B cell (primary cell): ENCODE results near the gene APEX1. TPM values are rescaled to one million over a fixed set of nuclear protein-coding genes. Genes with fewer than 3 reads are reported as not detected.

Experiments
- ATAC-seq: fragments of 200-7000 bp; cut with Tn5 transposase; one replicate; pipeline ENCODE4 v1.10.0; 2021; ENCODE audit warnings: low read depth, mild to moderate bottlenecking, moderate number of reproducible peaks, moderate library complexity
- CTCF ChIA-PET: fragments of 350-600 bp; sonication (Branson Sonifier 250); formaldehyde crosslinking; loops from one replicate; lab custom pipeline; 2021; ENCODE audit warnings: antibody characterized with exemption, inconsistent platforms; lab: Charles Lee
- POLR2A ChIA-PET: fragments of 350-600 bp; sonication (Branson Sonifier 250); formaldehyde crosslinking; loops from one replicate; lab custom pipeline; 2021; ENCODE audit warnings: antibody characterized with exemption; lab: Charles Lee
- DNase-seq: peaks from one replicate; pipeline ENCODE4 v3.0.0; 2013
- H2AFZ ChIP-seq: 2 replicates; pipeline ENCODE4 v1.6.1; 2012; ENCODE audit warnings: mild to moderate bottlenecking, low read depth, low read length; ENCODE audit not compliant: insufficient read depth, poor library complexity, severe bottlenecking
- H3K27ac ChIP-seq, 2 donors: 1 replicate in 1 of 2; 2 replicates in 1 of 2; pipeline ENCODE4 v1.5.1; 2012 to 2013; ENCODE audit warnings: low read length in 2 of 2, mild to moderate bottlenecking in 2 of 2, moderate library complexity in 1 of 2
- H3K27me3 ChIP-seq, 4 experiments: fragments of 200-600 bp in 1 of 4; sonication (generic) in 1 of 4; replicated peaks in 1 of 4; 1 replicate in 2 of 4; 2 replicates in 2 of 4; pipeline versions ENCODE4 v1.6.1 to v1.7.0; 2013 to 2016; ENCODE audit warnings: low read length in 3 of 4, mild to moderate bottlenecking in 2 of 4, mixed read lengths in 1 of 4, moderate library complexity in 1 of 4; ENCODE audit not compliant: insufficient read depth in 4 of 4, control insufficient read depth in 3 of 4; ENCODE audit errors: control extremely low read depth in 1 of 4
- H3K36me3 ChIP-seq, 2 experiments: replicated peaks in 1 of 2; 1 replicate in 1 of 2; 2 replicates in 1 of 2; pipeline versions ENCODE4 v1.6.1 to v1.7.1; 2013; ENCODE audit warnings: low read length in 1 of 2; ENCODE audit not compliant: insufficient read depth in 2 of 2, control insufficient read depth in 1 of 2; ENCODE audit errors: control extremely low read depth in 1 of 2, extremely low read depth in 1 of 2
- H3K4me1 ChIP-seq, 2 donors: fragments of 200-600 bp in 1 of 2; sonication (generic) in 1 of 2; 1 replicate in 1 of 2; 2 replicates in 1 of 2; pipeline versions ENCODE4 v1.5.1 to v1.6.1; 2013 to 2017; ENCODE audit warnings: low read length in 2 of 2; ENCODE audit not compliant: control insufficient read depth in 2 of 2, insufficient read depth in 2 of 2
- H3K4me2 ChIP-seq: replicated peaks from 2 replicates; pipeline ENCODE3; 2012; ENCODE audit warnings: mild to moderate bottlenecking, low read depth, low read length; ENCODE audit not compliant: poor library complexity, severe bottlenecking
- H3K4me3 ChIP-seq, 5 experiments: fragments of 200-600 bp in 1 of 5; sonication (generic) in 1 of 5; 1 replicate in 3 of 5; 2 replicates in 2 of 5; pipeline versions ENCODE4 v1.5.1 to v1.7.0; 2011 to 2016; ENCODE audit warnings: low read length in 4 of 5, mild to moderate bottlenecking in 4 of 5, low read depth in 2 of 5, control low read depth in 1 of 5, moderate library complexity in 1 of 5; ENCODE audit not compliant: insufficient read depth in 1 of 5; ENCODE audit errors: control extremely low read depth in 1 of 5, extremely low read depth in 1 of 5
- H3K79me2 ChIP-seq: fragments of 200-600 bp; sonication (generic); one replicate; pipeline ENCODE4 v1.6.0; 2016; ENCODE audit warnings: low read length; ENCODE audit not compliant: control insufficient read depth, insufficient read depth
- H3K9ac ChIP-seq: fragments of 200-600 bp; sonication (generic); 2 replicates; pipeline ENCODE4 v1.6.1; 2017; ENCODE audit warnings: mild to moderate bottlenecking, low read length, moderate library complexity
- H3K9me3 ChIP-seq, 3 donors: one replicate each; pipeline versions ENCODE4 v1.6.1 to v1.7.1; 2013; ENCODE audit warnings: low read length in 2 of 3; ENCODE audit not compliant: control insufficient read depth in 2 of 3, insufficient read depth in 1 of 3; ENCODE audit errors: control extremely low read depth in 1 of 3
- H4K20me1 ChIP-seq: 2 replicates; pipeline ENCODE4 v1.6.0; 2012; ENCODE audit warnings: mild to moderate bottlenecking, low read length; ENCODE audit not compliant: insufficient read depth, control insufficient read depth, poor library complexity, severe bottlenecking
- H3K27ac Mint-ChIP-seq: one replicate; pipeline ENCODE4 v1.8.0; 2021; ENCODE audit warnings: mixed read lengths
- H3K27me3 Mint-ChIP-seq: one replicate; pipeline ENCODE4 v1.8.0; 2021; ENCODE audit warnings: mixed read lengths
- H3K4me1 Mint-ChIP-seq: one replicate; pipeline ENCODE4 v1.8.0; 2021; ENCODE audit warnings: mixed read lengths
- H3K4me3 Mint-ChIP-seq: one replicate; pipeline ENCODE4 v1.8.0; 2021; ENCODE audit warnings: mixed read lengths
- H3K9me3 Mint-ChIP-seq: one replicate; pipeline ENCODE4 v1.8.0; 2022; ENCODE audit warnings: mixed read lengths; ENCODE audit not compliant: insufficient read depth
- EZH2 ChIP-seq: IDR thresholded peaks from 2 replicates; pipeline ENCODE4 v1.6.1; 2012; ENCODE audit warnings: borderline replicate concordance, low read depth, mild to moderate bottlenecking, moderate library complexity, low read length; ENCODE audit not compliant: insufficient read depth, poor library complexity, severe bottlenecking
- WGBS: methylation state at CpG from one replicate; pipeline ENCODE4 v1.1.5; 2013; ENCODE audit warnings: missing lambda C conversion rate; ENCODE audit not compliant: insufficient coverage; 5-methylcytosine and 5-hydroxymethylcytosine counted together
- intact Hi-C: fragments of 100-400 bp; cut with micrococcal nuclease; formaldehyde crosslinking; loops from one replicate; pipeline ENCODE4 v1.10.0; 2022
- polyA plus RNA-seq: library from polyadenylated mRNA; depleted of rRNA; stranded (reverse); fragments of >200 nt; gene quantifications from 2 replicates; pipeline ENCODE4 v1.2.3, GENCODE V29; 2012
- total RNA-seq, 2 donors: library from RNA; stranded (reverse); fragments of 120-200 nt in 1 of 2; gene quantifications; 1 replicate in 1 of 2; 2 replicates in 1 of 2; pipeline versions ENCODE4 v1.2.3 to v1.2.4, GENCODE V29; 2013 to 2022
- TF ChIP-seq, protein P1 (sequence below): fragments of 200-600 bp; IDR thresholded peaks from one replicate; pipeline ENCODE4 v1.8.0; 2022; ENCODE audit warnings: antibody characterized with exemption, mild to moderate bottlenecking

Gene APEX1
- total and polyA plus RNA-seq, 2 donors (not counting 1 experiment from before 2014, with no cell fraction given), result 103 to 169 TPM

DNA sequence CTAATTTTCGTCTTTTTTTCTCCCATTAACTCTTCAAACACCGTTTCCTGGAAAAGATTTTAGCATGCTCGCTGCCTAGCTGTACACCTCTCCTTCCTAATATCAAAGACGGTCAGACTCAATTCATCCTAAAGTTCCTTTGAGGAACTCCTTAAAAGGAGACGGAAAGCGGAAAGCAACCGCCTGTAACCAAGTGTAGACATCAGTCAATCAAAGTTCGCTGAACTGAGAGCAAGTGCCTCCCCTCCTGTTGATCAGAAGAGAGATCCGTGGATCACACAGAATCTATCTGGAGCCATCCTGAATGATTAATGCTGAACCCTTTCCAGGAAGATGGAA, 41.3 kb upstream of the APEX1 start:
- H3K36me3 ChIP-seq, result peaks cover 0 to 10% of the 10 kb centered on the region in 2 experiments
- H3K27ac Mint-ChIP-seq, result peak overlapping the region; percentile 100
- POLR2A ChIA-PET, result interaction anchor here (0.7 to 2.2 kb wide), 6 partner anchors 10 to 267 kb away, joined by 3 to 14 read pairs (median 3); partner anchors contain the start of genes APEX1, OSGEP and PARP2
- TF ChIP-seq, protein P1, sequence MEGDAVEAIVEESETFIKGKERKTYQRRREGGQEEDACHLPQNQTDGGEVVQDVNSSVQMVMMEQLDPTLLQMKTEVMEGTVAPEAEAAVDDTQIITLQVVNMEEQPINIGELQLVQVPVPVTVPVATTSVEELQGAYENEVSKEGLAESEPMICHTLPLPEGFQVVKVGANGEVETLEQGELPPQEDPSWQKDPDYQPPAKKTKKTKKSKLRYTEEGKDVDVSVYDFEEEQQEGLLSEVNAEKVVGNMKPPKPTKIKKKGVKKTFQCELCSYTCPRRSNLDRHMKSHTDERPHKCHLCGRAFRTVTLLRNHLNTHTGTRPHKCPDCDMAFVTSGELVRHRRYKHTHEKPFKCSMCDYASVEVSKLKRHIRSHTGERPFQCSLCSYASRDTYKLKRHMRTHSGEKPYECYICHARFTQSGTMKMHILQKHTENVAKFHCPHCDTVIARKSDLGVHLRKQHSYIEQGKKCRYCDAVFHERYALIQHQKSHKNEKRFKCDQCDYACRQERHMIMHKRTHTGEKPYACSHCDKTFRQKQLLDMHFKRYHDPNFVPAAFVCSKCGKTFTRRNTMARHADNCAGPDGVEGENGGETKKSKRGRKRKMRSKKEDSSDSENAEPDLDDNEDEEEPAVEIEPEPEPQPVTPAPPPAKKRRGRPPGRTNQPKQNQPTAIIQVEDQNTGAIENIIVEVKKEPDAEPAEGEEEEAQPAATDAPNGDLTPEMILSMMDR, result no peak
- no peak for TF ChIP-seq EZH2
- no peaks in the 10 kb centered on the region for H3K9me3 ChIP-seq
- peaks cover 31 to 35% of the 10 kb centered on the region in 2 donors for H3K4me1 ChIP-seq
- H2AFZ ChIP-seq, result peak overlapping the region; percentile 89
- peak overlapping the region; percentile 79 for H3K9ac ChIP-seq
- intact Hi-C loops, result loop anchor here (1.0 to 2.0 kb wide), 6 partner anchors 42 to 267 kb away; partner anchors contain the start of genes APEX1, PARP2, PIP4P1 and PNP
- H3K79me2 ChIP-seq, result peaks cover 67% of the 10 kb centered on the region
- H3K27ac ChIP-seq, result peak overlapping the region; percentile 90 to 92
- peaks cover 48% of the 10 kb centered on the region for H3K4me1 Mint-ChIP-seq
- H4K20me1 ChIP-seq, result peaks cover 16% of the 10 kb centered on the region
- peak overlapping the region; percentile 100 for H3K4me3 Mint-ChIP-seq
- 1% methylated on average over 9 of the region's 9 CpGs for WGBS
- H3K9me3 Mint-ChIP-seq, result no peaks in the 10 kb centered on the region
- ATAC-seq, result peak; percentile 15
- no peaks in the 10 kb centered on the region for H3K27me3 Mint-ChIP-seq
- peak; percentile 54 for DNase-seq
- H3K4me2 ChIP-seq, result peak overlapping the region; percentile 74
- H3K27me3 ChIP-seq, result no peaks in the 10 kb centered on the region
- peak overlapping the region; percentile 77 to 97 (median 93) for H3K4me3 ChIP-seq
- CTCF ChIA-PET, result interaction anchor here (0.7 to 4.9 kb wide), 14 partner anchors 10 to 278 kb away, joined by 3 to 83 read pairs (median 20); partner anchors contain the start of genes APEX1, OSGEP, PIP4P1 and PNP

DNA sequence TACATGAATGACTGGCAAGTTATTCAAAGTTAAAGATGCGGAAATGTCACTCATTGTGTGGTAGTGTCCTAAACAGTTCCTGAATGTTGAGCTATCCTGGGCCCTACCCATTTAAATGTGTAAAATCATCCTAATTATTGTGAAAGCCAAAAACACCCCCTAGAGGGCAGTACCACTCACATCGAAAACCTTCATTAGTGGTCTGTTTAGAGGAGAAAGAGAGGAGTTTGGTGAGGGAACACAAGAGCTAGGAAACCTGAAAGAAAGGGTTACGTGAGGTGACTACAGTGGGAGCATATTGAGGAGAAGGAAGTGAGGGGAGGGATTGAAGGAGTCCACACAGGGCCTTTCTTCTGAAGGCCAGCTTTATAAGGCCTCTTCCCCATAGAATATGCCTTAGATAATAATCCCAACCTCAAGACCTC, 39.2 kb upstream of the APEX1 start:
- H3K9ac ChIP-seq, result peak overlapping the region; percentile 24
- peak overlapping the region in 1 of 5 experiments; percentile 19 for H3K4me3 ChIP-seq
- Mint-ChIP-seq H3K27ac (peak overlapping the region; percentile 82), H3K27me3 (no peaks in the 10 kb centered on the region), H3K9me3 (no peaks in the 10 kb centered on the region), H3K4me1 (peaks cover 42% of the 10 kb centered on the region), H3K4me3 (peak overlapping the region; percentile 6)
- no peaks in the 10 kb centered on the region for H3K27me3 ChIP-seq
- H3K36me3 ChIP-seq, result no peaks in the 10 kb centered on the region
- H2AFZ ChIP-seq, result peak overlapping the region; percentile 89
- DNase-seq, result peak; percentile 79
- ATAC-seq, result peak; percentile 37
- TF ChIP-seq EZH2, result no peak
- TF ChIP-seq, protein P1, result peak; percentile 77
- ChIA-PET CTCF (interaction anchor here (0.6 to 4.9 kb wide), 43 partner anchors 8 to 439 kb away, joined by 3 to 83 read pairs (median 5); partner anchors contain the start of genes APEX1, KLHL33, OSGEP and PARP2), POLR2A (interaction anchor here (0.6 to 1.8 kb wide), 4 partner anchors 21 to 45 kb away, joined by 3 to 8 read pairs (median 4); partner anchors contain the start of genes APEX1, OSGEP and PIP4P1)
- H3K79me2 ChIP-seq, result peaks cover 48% of the 10 kb centered on the region
- intact Hi-C loops, result loop anchor here (1.0 kb wide), 1 partner anchor 116 kb away; no protein-coding TSS in a partner anchor
- H4K20me1 ChIP-seq, result peaks cover 9% of the 10 kb centered on the region
- peaks cover 36 to 40% of the 10 kb centered on the region in 2 donors for H3K4me1 ChIP-seq
- peak overlapping the region; percentile 52 for H3K4me2 ChIP-seq
- WGBS, result no CpG with 5 or more reads among the region's 3 CpGs
- H3K27ac ChIP-seq, result peak overlapping the region; percentile 53 to 65
- H3K9me3 ChIP-seq, result no peaks in the 10 kb centered on the region
